Measurements from ENCODE around the gene UGP2.

DNA sequence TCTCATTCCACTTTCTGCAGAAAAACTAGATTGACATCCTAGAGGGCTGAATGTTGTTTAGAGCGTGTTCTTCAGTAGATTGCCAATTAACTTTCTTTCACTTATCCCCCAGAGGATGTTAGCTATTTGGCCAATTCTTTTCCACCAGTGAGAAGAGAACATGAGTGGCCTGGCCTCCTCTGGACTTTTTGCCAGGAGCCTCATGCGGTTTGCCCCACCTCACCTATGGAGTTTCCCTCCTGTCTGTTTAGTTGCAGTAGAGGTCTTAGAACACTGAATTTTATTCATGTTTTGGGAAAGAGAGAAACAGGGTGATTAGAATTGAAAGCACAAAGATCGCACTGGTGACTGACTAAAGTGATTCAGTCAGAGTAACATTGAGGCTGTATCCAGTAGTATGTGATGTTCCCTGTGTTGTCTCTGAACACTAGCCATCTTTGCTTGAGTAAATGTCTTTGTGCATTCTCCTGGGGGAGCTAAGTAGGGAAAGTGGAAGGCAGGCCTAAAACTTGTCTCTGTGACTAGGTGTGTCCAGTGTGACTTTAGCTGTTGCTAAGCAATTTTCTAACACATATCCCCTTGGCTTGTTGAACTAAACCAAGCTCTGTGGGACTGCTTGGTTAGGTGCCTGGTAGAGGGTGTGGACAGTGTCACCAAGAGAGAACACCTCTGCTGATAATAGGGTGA is 34.0 kb downstream of the UGP2 start:
- TF ChIP-seq SIN3A (IDR thresholded peaks at IDR 0.05; ENCODE audit: low read depth, low read length) (no peak), HDAC6 (IDR thresholded peaks at IDR 0.05; ENCODE audit: unreplicated experiment) (no peak), TCF12 (IDR thresholded peaks at IDR 0.05; ENCODE audit: low read depth, low read length) (no peak), YBX1 (IDR thresholded peaks at IDR 0.05) (no peak), CEBPB (IDR thresholded peaks at IDR 0.05; ENCODE audit: borderline replicate concordance in 1 of 2, low read depth in 2 of 2, low read length in 2 of 2) (no peak), POLR2AphosphoS5 (IDR thresholded peaks at IDR 0.05; ENCODE audit: low read length) (no peak), RFX5 (IDR thresholded peaks at IDR 0.05; ENCODE audit: low read depth, low read length) (no peak), ZNF207 (IDR thresholded peaks at IDR 0.05; ENCODE audit: borderline replicate concordance) (no peak), CBFB (IDR thresholded peaks at IDR 0.05; ENCODE audit: low read depth) (no peak), EZH2 (IDR thresholded peaks at IDR 0.05; ENCODE audit: borderline replicate concordance, control insufficient read depth, low read depth, low read length) (no peak), POLR2A (IDR thresholded peaks at IDR 0.05; ENCODE audit: low read depth, low read length) (no peak)
- TF ChIP-seq, protein P1, sequence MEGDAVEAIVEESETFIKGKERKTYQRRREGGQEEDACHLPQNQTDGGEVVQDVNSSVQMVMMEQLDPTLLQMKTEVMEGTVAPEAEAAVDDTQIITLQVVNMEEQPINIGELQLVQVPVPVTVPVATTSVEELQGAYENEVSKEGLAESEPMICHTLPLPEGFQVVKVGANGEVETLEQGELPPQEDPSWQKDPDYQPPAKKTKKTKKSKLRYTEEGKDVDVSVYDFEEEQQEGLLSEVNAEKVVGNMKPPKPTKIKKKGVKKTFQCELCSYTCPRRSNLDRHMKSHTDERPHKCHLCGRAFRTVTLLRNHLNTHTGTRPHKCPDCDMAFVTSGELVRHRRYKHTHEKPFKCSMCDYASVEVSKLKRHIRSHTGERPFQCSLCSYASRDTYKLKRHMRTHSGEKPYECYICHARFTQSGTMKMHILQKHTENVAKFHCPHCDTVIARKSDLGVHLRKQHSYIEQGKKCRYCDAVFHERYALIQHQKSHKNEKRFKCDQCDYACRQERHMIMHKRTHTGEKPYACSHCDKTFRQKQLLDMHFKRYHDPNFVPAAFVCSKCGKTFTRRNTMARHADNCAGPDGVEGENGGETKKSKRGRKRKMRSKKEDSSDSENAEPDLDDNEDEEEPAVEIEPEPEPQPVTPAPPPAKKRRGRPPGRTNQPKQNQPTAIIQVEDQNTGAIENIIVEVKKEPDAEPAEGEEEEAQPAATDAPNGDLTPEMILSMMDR (IDR thresholded peaks at IDR 0.05 in 2 of 3, conservative IDR thresholded peaks at IDR 0.05 in 1 of 3; ENCODE audit: control insufficient read depth in 2 of 3, extremely low read depth in 1 of 3, insufficient read depth in 1 of 3, low read depth in 3 of 3, low read length in 3 of 3) = no peak
- TF ChIP-seq, protein P2, sequence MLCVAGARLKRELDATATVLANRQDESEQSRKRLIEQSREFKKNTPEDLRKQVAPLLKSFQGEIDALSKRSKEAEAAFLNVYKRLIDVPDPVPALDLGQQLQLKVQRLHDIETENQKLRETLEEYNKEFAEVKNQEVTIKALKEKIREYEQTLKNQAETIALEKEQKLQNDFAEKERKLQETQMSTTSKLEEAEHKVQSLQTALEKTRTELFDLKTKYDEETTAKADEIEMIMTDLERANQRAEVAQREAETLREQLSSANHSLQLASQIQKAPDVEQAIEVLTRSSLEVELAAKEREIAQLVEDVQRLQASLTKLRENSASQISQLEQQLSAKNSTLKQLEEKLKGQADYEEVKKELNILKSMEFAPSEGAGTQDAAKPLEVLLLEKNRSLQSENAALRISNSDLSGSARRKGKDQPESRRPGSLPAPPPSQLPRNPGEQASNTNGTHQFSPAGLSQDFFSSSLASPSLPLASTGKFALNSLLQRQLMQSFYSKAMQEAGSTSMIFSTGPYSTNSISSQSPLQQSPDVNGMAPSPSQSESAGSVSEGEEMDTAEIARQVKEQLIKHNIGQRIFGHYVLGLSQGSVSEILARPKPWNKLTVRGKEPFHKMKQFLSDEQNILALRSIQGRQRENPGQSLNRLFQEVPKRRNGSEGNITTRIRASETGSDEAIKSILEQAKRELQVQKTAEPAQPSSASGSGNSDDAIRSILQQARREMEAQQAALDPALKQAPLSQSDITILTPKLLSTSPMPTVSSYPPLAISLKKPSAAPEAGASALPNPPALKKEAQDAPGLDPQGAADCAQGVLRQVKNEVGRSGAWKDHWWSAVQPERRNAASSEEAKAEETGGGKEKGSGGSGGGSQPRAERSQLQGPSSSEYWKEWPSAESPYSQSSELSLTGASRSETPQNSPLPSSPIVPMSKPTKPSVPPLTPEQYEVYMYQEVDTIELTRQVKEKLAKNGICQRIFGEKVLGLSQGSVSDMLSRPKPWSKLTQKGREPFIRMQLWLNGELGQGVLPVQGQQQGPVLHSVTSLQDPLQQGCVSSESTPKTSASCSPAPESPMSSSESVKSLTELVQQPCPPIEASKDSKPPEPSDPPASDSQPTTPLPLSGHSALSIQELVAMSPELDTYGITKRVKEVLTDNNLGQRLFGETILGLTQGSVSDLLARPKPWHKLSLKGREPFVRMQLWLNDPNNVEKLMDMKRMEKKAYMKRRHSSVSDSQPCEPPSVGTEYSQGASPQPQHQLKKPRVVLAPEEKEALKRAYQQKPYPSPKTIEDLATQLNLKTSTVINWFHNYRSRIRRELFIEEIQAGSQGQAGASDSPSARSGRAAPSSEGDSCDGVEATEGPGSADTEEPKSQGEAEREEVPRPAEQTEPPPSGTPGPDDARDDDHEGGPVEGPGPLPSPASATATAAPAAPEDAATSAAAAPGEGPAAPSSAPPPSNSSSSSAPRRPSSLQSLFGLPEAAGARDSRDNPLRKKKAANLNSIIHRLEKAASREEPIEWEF (IDR thresholded peaks at IDR 0.05; ENCODE audit: insufficient replicate concordance, low read depth, low read length) = no peak
- TF ChIP-seq, protein P3, sequence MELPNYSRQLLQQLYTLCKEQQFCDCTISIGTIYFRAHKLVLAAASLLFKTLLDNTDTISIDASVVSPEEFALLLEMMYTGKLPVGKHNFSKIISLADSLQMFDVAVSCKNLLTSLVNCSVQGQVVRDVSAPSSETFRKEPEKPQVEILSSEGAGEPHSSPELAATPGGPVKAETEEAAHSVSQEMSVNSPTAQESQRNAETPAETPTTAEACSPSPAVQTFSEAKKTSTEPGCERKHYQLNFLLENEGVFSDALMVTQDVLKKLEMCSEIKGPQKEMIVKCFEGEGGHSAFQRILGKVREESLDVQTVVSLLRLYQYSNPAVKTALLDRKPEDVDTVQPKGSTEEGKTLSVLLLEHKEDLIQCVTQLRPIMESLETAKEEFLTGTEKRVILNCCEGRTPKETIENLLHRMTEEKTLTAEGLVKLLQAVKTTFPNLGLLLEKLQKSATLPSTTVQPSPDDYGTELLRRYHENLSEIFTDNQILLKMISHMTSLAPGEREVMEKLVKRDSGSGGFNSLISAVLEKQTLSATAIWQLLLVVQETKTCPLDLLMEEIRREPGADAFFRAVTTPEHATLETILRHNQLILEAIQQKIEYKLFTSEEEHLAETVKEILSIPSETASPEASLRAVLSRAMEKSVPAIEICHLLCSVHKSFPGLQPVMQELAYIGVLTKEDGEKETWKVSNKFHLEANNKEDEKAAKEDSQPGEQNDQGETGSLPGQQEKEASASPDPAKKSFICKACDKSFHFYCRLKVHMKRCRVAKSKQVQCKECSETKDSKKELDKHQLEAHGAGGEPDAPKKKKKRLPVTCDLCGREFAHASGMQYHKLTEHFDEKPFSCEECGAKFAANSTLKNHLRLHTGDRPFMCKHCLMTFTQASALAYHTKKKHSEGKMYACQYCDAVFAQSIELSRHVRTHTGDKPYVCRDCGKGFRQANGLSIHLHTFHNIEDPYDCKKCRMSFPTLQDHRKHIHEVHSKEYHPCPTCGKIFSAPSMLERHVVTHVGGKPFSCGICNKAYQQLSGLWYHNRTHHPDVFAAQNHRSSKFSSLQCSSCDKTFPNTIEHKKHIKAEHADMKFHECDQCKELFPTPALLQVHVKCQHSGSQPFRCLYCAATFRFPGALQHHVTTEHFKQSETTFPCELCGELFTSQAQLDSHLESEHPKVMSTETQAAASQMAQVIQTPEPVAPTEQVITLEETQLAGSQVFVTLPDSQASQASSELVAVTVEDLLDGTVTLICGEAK (IDR thresholded peaks at IDR 0.05; ENCODE audit: borderline replicate concordance) = no peak
